ENCODE results near the gene ADAMTSL4. TPM values are rescaled to one million over a fixed set of nuclear protein-coding genes. Genes with fewer than 3 reads are reported as not detected.

The ADAMTSL4 gene
- total and polyA plus RNA-seq, 9 of the 15 experiments (the other 6 are each of a cell fraction or from before 2014, with no cell fraction given), result 12.7 to 212 (median 35.6) TPM

DNA sequence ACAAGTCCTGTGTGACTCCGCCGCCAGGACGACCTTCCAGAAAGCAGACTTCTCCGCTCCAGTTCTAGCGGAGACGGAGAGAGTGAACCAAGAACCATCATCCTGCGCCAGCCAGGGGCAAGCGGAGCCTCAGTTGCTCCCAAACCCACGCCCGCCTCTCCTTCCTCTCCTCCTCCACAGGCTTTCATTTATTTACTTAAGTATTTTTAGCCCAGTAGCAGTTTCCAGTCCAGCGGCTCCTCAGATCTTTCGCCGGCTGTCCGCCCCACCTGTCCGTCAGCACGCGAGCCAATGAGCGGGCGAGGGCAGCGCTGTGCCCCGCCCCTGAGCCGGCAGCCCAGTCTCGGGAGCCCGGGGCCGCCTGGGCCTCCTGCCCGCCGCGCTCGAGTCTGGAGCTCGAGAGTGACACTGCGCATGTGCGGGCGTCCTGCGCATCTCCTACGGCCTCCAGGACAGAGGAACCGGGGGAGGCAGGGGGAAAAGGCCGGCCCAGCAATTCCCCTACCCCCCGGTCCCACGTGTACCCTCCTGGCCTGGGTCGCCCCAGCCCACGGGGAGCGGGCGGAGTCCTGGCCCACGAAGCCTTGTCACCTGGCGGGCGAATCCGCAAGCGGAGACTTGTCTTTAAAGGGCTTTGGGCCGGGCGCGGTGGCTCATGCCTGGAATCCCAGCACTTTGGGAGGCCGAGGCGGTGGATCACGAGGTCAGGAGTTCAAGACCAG is 33.7 kb upstream of the ADAMTSL4 start, which contains the start of gene FALEC (continued):
- TF ChIP-seq, protein P1, sequence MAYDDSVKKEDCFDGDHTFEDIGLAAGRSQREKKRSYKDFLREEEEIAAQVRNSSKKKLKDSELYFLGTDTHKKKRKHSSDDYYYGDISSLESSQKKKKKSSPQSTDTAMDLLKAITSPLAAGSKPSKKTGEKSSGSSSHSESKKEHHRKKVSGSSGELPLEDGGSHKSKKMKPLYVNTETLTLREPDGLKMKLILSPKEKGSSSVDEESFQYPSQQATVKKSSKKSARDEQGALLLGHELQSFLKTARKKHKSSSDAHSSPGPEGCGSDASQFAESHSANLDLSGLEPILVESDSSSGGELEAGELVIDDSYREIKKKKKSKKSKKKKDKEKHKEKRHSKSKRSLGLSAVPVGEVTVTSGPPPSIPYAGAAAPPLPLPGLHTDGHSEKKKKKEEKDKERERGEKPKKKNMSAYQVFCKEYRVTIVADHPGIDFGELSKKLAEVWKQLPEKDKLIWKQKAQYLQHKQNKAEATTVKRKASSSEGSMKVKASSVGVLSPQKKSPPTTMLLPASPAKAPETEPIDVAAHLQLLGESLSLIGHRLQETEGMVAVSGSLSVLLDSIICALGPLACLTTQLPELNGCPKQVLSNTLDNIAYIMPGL (CRISPR knock-in tag; IDR thresholded peaks at IDR 0.05), result peak; percentile 30
- TF ChIP-seq CC2D1A (IDR thresholded peaks at IDR 0.05), result no peak
- no peak for TF ChIP-seq ZNF140 (CRISPR knock-in tag; IDR thresholded peaks at IDR 0.05)
- peak; percentile 33 for TF ChIP-seq POU5F1 (IDR thresholded peaks at IDR 0.05; ENCODE audit: borderline replicate concordance, low read depth, low read length, partially characterized antibody)
- TF ChIP-seq, protein P2, sequence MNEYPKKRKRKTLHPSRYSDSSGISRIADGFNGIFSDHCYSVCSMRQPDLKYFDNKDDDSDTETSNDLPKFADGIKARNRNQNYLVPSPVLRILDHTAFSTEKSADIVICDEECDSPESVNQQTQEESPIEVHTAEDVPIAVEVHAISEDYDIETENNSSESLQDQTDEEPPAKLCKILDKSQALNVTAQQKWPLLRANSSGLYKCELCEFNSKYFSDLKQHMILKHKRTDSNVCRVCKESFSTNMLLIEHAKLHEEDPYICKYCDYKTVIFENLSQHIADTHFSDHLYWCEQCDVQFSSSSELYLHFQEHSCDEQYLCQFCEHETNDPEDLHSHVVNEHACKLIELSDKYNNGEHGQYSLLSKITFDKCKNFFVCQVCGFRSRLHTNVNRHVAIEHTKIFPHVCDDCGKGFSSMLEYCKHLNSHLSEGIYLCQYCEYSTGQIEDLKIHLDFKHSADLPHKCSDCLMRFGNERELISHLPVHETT (CRISPR knock-in tag; conservative IDR thresholded peaks at IDR 0.05 in 1 of 2, IDR thresholded peaks at IDR 0.05 in 1 of 2), result no peak
- TF ChIP-seq NFYB (IDR thresholded peaks at IDR 0.05; ENCODE audit: extremely low read depth, insufficient read length), result peak; percentile 91
- no peak for TF ChIP-seq NR1H2 (CRISPR knock-in tag; IDR thresholded peaks at IDR 0.05)
- TF ChIP-seq ZNF263 (CRISPR knock-in tag; IDR thresholded peaks at IDR 0.05; ENCODE audit: borderline replicate concordance), result no peak
- TF ChIP-seq PCBP1 (IDR thresholded peaks at IDR 0.05; ENCODE audit: low read depth, low read length, poor library complexity, severe bottlenecking), result peak; percentile 61
- TF ChIP-seq CSDE1 (IDR thresholded peaks at IDR 0.05), result no peak
- TF ChIP-seq FOXK1 (CRISPR knock-in tag; IDR thresholded peaks at IDR 0.05; ENCODE audit: borderline replicate concordance), result no peak
- TF ChIP-seq, protein P3, sequence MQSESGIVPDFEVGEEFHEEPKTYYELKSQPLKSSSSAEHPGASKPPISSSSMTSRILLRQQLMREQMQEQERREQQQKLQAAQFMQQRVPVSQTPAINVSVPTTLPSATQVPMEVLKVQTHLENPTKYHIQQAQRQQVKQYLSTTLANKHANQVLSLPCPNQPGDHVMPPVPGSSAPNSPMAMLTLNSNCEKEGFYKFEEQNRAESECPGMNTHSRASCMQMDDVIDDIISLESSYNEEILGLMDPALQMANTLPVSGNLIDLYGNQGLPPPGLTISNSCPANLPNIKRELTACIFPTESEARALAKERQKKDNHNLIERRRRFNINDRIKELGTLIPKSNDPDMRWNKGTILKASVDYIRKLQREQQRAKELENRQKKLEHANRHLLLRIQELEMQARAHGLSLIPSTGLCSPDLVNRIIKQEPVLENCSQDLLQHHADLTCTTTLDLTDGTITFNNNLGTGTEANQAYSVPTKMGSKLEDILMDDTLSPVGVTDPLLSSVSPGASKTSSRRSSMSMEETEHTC (IDR thresholded peaks at IDR 0.05), result no peak
- no peak for TF ChIP-seq BDP1 (IDR thresholded peaks at IDR 0.05; ENCODE audit: insufficient read depth, insufficient read length)
- 0 out of 2 replicates have a peak, but pooled peaks have one; percentile 18 for TF ChIP-seq ZBTB1 (CRISPR knock-in tag; IDR thresholded peaks at IDR 0.05; ENCODE audit: borderline replicate concordance, low read depth)
- TF ChIP-seq, protein P4, sequence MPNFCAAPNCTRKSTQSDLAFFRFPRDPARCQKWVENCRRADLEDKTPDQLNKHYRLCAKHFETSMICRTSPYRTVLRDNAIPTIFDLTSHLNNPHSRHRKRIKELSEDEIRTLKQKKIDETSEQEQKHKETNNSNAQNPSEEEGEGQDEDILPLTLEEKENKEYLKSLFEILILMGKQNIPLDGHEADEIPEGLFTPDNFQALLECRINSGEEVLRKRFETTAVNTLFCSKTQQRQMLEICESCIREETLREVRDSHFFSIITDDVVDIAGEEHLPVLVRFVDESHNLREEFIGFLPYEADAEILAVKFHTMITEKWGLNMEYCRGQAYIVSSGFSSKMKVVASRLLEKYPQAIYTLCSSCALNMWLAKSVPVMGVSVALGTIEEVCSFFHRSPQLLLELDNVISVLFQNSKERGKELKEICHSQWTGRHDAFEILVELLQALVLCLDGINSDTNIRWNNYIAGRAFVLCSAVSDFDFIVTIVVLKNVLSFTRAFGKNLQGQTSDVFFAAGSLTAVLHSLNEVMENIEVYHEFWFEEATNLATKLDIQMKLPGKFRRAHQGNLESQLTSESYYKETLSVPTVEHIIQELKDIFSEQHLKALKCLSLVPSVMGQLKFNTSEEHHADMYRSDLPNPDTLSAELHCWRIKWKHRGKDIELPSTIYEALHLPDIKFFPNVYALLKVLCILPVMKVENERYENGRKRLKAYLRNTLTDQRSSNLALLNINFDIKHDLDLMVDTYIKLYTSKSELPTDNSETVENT (CRISPR knock-in tag; IDR thresholded peaks at IDR 0.05), result peak; percentile 66; the same call in 1 of the 2 replicates
- no peak for TF ChIP-seq GTF2E2 (tag; IDR thresholded peaks at IDR 0.05)
- TF ChIP-seq TAF7 (tag; IDR thresholded peaks at IDR 0.05), result peak; percentile 27; the same call in 1 of the 2 replicates
- TF ChIP-seq BCOR (IDR thresholded peaks at IDR 0.05), result no peak; the same call in 1 of the 2 replicates
- TF ChIP-seq, protein P5, sequence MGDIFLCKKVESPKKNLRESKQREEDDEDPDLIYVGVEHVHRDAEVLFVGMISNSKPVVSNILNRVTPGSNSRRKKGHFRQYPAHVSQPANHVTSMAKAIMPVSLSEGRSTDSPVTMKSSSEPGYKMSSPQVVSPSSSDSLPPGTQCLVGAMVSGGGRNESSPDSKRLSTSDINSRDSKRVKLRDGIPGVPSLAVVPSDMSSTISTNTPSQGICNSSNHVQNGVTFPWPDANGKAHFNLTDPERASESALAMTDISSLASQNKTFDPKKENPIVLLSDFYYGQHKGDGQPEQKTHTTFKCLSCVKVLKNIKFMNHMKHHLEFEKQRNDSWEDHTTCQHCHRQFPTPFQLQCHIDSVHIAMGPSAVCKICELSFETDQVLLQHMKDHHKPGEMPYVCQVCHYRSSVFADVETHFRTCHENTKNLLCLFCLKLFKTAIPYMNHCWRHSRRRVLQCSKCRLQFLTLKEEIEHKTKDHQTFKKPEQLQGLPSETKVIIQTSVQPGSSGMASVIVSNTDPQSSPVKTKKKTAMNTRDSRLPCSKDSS (IDR thresholded peaks at IDR 0.05; ENCODE audit: low read depth, partially characterized antibody), result no peak

Data from K562 (cell line).